Prostate gland (tissue), 2 donors: ENCODE results near the gene EHMT1.

ENCODE experiments used
- CTCF ChIP-seq, 4 experiments: fragments of 200-600 bp in 2 of 4; fragments of 450-650 bp in 2 of 4; sonication (generic) in 2 of 4; IDR thresholded peaks; 1 replicate in 3 of 4; 2 replicates in 1 of 4; pipeline ENCODE4 v1.5.1; 2016 to 2019; ENCODE audit warnings: antibody characterized with exemption in 4 of 4, mild to moderate bottlenecking in 2 of 4, moderate library complexity in 2 of 4
- POLR2A ChIP-seq: fragments of 450-650 bp; IDR thresholded peaks from one replicate; pipeline ENCODE4 v1.6.1; 2016; ENCODE audit warnings: antibody characterized with exemption, mild to moderate bottlenecking

GRCh38 chr9:137817236-137818200, 198.7 kb downstream of the EHMT1 start:
- TF ChIP-seq CTCF (IDR thresholded peaks at IDR 0.05), result no peak
- TF ChIP-seq POLR2A, result no peak
